Right atrium auricular region (tissue), 2 donors: ENCODE measurements around the gene GPR108. TPM values are rescaled to one million over a fixed set of nuclear protein-coding genes. Genes with fewer than 3 reads are reported as not detected.
A peak's percentile ranks its signal among the peaks of the same experiment; 100 is the strongest.

Experiments
- DNase-seq: peaks from one replicate; pipeline ENCODE4 v3.0.0-alpha.2; 2019; ENCODE audit warnings: low spot score
- H3K27ac ChIP-seq, 2 donors: fragments of 200-600 bp; sonication (generic); 1 replicate in 1 of 2; 2 replicates in 1 of 2; pipeline ENCODE4 v1.5.1; 2016 to 2019
- H3K27me3 ChIP-seq, 2 donors: fragments of 200-600 bp; sonication (generic); one replicate each; pipeline versions ENCODE4 v1.5.1 to v1.6.0; 2017 to 2019
- H3K36me3 ChIP-seq: fragments of 200-600 bp; sonication (generic); one replicate; pipeline ENCODE4 v1.5.1; 2016
- H3K4me1 ChIP-seq, 2 donors: fragments of 200-600 bp; sonication (generic); one replicate each; pipeline versions ENCODE4 v1.5.1 to v1.6.0; 2017 to 2019
- H3K4me3 ChIP-seq, 2 donors: fragments of 200-600 bp; sonication (generic); 1 replicate in 1 of 2; 2 replicates in 1 of 2; pipeline ENCODE4 v1.5.1; 2017 to 2019; ENCODE audit warnings: mild to moderate bottlenecking in 1 of 2, moderate library complexity in 1 of 2
- H3K9me3 ChIP-seq, 2 donors: fragments of 200-600 bp; sonication (generic); one replicate each; pipeline ENCODE4 v1.5.1; 2019
- total RNA-seq, 2 donors: library from RNA; depleted of rRNA; stranded (reverse); fragments of >200 nt; gene quantifications; one replicate each; pipeline ENCODE4 v1.1.0, GENCODE V29; 2016
- TF ChIP-seq, protein P1 (sequence below), 2 donors: fragments of 200-600 bp; sonication (generic); IDR thresholded peaks; one replicate each; pipeline ENCODE4 v1.5.1; 2019; ENCODE audit warnings: antibody characterized with exemption in 2 of 2

The GPR108 gene
- total RNA-seq, 2 donors from 2014 or later = 40.3 to 41.3 TPM

GRCh38 chr19:6744381-6745301 lies 7.3 kb upstream of the GPR108 start:
- H3K9me3 ChIP-seq = no peaks in the 10 kb centered on the region
- H3K27me3 ChIP-seq = no peaks in the 10 kb centered on the region
- peaks cover 0 to 63% of the 10 kb centered on the region in 2 donors for H3K4me1 ChIP-seq
- H3K27ac ChIP-seq = peak overlapping the region; percentile 82 to 92
- H3K4me3 ChIP-seq = peak overlapping the region in 1 of 2 donors; percentile 29
- H3K36me3 ChIP-seq = peaks cover 57% of the 10 kb centered on the region
- TF ChIP-seq, protein P1, sequence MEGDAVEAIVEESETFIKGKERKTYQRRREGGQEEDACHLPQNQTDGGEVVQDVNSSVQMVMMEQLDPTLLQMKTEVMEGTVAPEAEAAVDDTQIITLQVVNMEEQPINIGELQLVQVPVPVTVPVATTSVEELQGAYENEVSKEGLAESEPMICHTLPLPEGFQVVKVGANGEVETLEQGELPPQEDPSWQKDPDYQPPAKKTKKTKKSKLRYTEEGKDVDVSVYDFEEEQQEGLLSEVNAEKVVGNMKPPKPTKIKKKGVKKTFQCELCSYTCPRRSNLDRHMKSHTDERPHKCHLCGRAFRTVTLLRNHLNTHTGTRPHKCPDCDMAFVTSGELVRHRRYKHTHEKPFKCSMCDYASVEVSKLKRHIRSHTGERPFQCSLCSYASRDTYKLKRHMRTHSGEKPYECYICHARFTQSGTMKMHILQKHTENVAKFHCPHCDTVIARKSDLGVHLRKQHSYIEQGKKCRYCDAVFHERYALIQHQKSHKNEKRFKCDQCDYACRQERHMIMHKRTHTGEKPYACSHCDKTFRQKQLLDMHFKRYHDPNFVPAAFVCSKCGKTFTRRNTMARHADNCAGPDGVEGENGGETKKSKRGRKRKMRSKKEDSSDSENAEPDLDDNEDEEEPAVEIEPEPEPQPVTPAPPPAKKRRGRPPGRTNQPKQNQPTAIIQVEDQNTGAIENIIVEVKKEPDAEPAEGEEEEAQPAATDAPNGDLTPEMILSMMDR (IDR thresholded peaks at IDR 0.05) = no peak
- peak; percentile 91 for DNase-seq

DNA sequence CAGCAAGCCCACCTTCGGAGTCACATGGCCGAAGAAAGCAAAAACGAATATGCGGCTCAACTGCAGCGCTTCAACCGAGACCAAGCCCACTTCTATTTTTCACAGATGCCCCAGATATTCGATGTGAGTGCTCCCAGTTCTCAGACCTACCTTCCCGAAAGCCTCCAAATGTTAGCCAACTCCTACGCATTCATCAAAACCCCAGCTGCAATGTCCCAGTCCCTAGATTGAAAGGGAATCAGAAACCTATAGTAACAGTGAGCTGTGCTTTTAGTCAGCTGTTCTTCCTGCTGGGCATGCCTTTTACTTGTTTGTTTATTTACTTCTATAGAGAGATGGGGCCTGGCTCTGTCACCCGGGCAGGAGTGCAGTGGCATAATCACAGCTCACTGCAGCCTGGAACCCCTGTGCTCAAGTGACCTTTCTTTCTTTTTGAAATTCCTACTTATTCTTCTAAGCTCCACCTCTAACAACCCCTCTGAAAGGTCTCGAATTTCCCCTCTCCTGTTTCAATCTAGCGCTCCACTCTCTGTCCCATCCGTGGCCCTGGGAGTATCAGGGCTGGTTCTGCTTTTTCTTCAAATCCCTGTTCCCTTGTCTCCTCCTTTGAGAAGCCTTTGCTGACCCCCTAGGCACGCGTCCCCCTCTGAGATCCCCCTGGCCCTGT lies 6.5 kb upstream of the GPR108 start:
- H3K36me3 ChIP-seq = peaks cover 49% of the 10 kb centered on the region
- no peaks in the 10 kb centered on the region for H3K9me3 ChIP-seq
- H3K4me3 ChIP-seq = peak overlapping the region in 1 of 2 donors; percentile 29
- peak overlapping the region; percentile 82 to 92 for H3K27ac ChIP-seq
- H3K4me1 ChIP-seq = peaks cover 0 to 67% of the 10 kb centered on the region in 2 donors
- TF ChIP-seq, protein P1 (IDR thresholded peaks at IDR 0.05) = no peak
- H3K27me3 ChIP-seq = no peaks in the 10 kb centered on the region
- DNase-seq = no peak

DNA sequence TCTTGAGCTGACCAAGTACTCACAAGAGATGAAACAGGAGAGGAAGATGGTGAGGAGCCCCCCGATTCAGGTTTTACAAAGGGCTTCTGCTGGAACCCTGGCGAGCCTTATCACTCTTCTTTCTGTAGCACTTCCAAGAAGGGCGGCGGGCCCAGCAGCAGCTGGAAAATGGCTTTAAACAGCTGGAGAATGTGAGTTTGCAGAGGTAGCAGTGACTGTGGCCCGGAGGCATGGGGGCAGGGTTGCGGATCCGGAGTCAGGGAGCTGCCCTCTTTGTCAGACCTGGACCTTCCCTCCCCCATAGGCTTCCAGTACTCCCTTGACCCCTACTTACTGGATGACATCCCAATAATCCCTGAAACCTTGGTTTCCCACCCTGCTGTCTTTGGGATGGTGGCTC lies 5.7 kb upstream of the GPR108 start:
- no peaks in the 10 kb centered on the region for H3K27me3 ChIP-seq
- no peak overlapping the region for H3K4me3 ChIP-seq
- no peaks in the 10 kb centered on the region for H3K9me3 ChIP-seq
- DNase-seq = no peak
- TF ChIP-seq, protein P1 (IDR thresholded peaks at IDR 0.05) = no peak
- peak overlapping the region; percentile 82 to 92 for H3K27ac ChIP-seq
- peaks cover 0 to 71% of the 10 kb centered on the region in 2 donors for H3K4me1 ChIP-seq
- peaks cover 41% of the 10 kb centered on the region for H3K36me3 ChIP-seq

- H3K27me3 ChIP-seq = no peaks in the 10 kb centered on the region
- peaks cover 0 to 77% of the 10 kb centered on the region in 2 donors for H3K4me1 ChIP-seq
- DNase-seq = peak; percentile 68
- TF ChIP-seq, protein P1 (IDR thresholded peaks at IDR 0.05) = no peak
- peaks cover 18% of the 10 kb centered on the region for H3K36me3 ChIP-seq
- H3K4me3 ChIP-seq = peak overlapping the region; percentile 94 to 95
- peak overlapping the region; percentile 91 to 97 for H3K27ac ChIP-seq
- H3K9me3 ChIP-seq = no peaks in the 10 kb centered on the region
Observed at GRCh38 chr19:6740589-6741343, 3.4 kb upstream of the GPR108 start.

DNA sequence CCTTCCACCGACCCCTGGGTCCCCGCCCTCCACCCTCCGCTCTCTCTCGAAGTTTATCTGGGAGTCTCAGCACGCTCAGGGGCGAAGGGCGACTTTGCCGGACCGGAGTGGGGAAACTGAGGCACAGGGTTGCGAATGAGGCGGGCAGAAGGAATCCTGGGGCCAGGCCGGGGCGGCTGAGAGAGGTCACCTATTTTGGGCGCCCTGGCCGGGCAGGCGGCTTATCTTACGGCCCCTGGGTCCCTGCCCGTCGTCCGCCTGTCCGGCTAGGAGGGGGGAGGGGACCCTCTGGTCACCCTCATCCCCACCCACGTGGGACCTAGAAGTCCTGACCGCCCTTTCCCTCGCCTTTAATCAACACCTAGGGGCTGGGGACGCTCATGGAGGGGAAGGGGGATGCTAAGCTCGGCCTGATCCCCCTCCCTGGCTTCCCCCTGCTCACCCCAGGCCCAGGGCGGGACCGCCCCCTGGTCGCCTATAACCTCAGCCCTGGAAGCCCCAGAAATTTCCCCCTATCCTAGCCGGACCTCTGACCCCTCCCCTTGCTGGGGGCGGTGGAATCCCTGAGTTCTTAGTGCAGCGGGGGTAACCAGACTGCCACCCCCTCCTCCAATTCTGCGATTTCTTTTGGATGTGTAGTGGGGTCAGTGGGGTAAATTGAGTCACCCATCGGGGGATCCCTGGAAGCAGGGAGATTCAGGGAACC lies 2.7 kb upstream of the GPR108 start:
- no peak for DNase-seq
- TF ChIP-seq, protein P1 (IDR thresholded peaks at IDR 0.05) = no peak
- H3K9me3 ChIP-seq = no peaks in the 10 kb centered on the region
- H3K27me3 ChIP-seq = no peaks in the 10 kb centered on the region
- H3K27ac ChIP-seq = peak overlapping the region; percentile 91 to 97
- peaks cover 0 to 74% of the 10 kb centered on the region in 2 donors for H3K4me1 ChIP-seq
- H3K4me3 ChIP-seq = peak overlapping the region; percentile 94 to 95
- peaks cover 13% of the 10 kb centered on the region for H3K36me3 ChIP-seq
